HG03442 (cell line): Measurements from ENCODE around the gene SON.
"Not testable (repeated sequence)": the region's sequence is repeated elsewhere in the genome, so short reads cannot be mapped to it uniquely, and the experiment has no call there.

Experiments
- ATAC-seq: cut with Tn5 transposase; IDR thresholded peaks from one replicate; pipeline ENCODE4 v1.9.1; 2021; ENCODE audit warnings: mild to moderate bottlenecking, moderate library complexity; ENCODE audit not compliant: unreplicated experiment

SON gene

GRCh38 chr21:33566514-33566913 is 23.7 kb downstream of the SON start:
- ATAC-seq, result no peak

GRCh38 chr21:33567914-33568313 is 25.1 kb downstream of the SON start:
- no peak for ATAC-seq

GRCh38 chr21:33568448-33568847 is 25.6 kb downstream of the SON start:
- no peak for ATAC-seq

GRCh38 chr21:33569991-33570390 is 27.2 kb downstream of the SON start:
- no peak for ATAC-seq

GRCh38 chr21:33572350-33572749 is 29.5 kb downstream of the SON start:
- no peak for ATAC-seq

DNA sequence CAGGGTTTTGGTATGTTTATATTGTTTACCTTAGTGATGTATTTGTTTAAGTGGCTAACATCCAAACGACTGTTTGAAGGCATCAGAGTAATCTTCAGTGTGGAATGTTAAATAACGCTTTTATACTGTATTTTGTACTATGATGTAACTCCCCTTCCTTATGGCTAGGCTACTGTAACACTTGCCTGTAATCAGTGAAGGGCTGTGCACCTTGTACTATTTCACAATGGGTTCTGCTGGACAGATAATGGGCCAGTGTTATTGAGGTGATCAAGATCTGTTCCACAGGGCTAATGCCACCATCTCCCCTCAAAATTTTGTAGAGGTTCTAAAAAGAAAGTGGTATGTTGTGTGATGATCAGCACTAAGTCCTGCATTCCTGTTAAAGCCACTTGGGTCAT is 33.9 kb downstream of the SON start:
- ATAC-seq, result not testable (repeated sequence)

- no peak for ATAC-seq
These were observed 35.4 kb downstream of the SON start for GRCh38 chr21:33578214-33578613.

DNA sequence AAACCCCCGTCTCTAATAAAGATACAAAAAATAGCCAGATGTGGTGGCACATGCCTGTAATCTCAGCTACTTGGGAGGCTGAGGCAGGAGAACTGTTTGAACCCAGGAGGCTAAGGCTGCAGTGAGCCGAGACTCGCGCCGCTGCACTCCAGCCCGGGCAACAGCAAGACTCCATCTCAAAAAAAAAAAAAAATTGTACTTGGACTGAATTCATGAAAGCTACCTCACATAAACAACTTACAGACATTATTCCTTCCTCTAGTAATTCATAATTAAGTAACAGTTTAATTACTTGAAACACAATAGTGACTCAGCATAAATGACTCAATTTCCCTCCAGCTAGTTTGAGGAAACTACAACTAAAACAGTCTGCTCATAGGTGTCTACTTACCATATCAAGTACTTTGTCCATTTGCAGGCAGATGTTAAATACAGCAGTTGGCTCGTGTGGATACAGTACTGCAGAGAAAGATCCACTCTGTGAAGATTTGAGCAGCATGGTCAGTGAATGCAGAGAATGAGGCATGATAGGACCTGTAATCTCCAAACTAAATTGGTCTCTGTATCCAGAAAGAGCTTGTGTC is 36.2 kb downstream of the SON start:
- no peak for ATAC-seq

DNA sequence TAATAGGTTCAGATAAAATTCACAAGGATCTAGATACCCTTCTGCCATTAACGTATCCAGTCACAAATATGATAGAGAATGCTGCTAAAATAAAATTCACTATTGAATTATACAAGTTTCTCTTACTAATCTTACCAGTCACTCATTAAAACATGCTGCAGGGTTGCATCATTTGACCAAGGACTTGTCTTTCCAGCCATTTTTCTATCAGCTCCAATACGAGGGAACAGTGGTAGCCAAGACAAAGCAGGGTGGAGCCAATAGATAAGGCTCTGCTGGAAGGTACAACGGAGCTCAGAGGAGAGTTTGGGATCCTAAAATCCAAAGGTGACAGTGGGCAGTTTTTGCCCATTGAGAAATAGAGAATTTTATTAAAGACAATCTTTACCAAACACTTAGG is 41.6 kb downstream of the SON start:
- no peak for ATAC-seq

DNA sequence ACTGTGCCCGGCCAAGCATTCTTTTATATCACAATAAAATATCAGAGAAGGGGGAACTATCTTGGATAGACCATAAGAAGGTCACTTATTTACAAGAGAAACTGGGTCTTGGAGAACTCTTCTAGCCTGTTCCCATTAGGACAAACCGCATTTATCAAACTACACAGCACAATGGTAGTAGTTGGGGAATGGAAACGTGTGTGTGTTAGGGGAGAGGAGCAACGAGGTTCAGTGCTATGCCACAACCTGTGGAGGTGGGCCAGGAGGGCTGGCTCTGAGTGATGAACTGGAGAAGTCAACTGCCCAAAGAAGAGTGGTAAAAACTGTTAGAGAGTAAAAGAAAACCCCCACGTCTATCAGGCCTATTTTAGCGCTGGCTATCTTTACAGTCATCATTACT is 44.1 kb downstream of the SON start:
- ATAC-seq, result no peak

- ATAC-seq, result peak; percentile 44
These were observed 45.1 kb downstream of the SON start for GRCh38 chr21:33587792-33588484.

DNA sequence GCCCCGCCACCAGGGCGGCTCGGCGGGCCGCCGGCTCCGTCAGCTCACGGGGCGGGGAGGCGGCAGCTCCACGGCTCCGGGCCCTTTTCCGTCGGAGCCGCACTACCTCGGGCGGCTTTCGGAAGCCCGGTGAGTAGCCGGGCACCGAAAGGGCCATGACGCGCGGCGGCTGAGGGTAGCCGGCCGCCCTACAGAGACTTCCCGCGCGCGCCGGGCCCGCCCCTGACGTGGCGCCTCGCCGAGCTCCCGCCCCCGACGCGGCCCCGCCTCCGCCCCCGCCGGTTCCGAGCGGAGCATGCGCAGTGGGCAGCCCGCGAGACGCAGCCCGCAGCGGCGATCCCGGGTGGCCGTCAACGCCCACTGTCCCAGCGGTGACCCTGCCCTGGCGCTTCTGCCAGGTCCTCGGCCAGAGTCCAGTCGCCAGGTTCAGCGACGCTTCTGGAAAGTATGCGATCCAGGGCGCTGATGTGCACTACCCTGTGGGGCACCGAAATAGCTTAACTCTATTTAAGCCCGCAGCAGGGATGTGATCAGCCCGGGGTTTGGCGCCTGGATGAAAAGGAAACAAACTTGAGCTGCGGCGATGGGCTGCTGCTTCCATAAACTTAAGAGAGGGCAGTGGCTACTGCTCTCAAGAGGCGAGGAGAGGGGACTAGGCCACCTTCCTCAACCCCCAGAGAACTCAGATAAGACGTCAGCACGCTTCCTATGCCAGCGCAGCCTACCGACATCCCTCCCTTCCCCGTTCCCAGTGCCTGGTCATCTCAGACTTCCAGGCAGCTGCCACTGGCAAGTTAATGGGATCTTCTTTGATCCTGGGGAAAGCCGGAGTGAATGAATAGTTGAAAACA is 45.9 kb downstream of the SON start, which contains the start of gene DONSON:
Gene DONSON, minus strand, starts transcription at position 200 of the 851 bp plus-strand sequence. Its CDS starts 43 bp downstream, at position 157.
- peak; percentile 85 for ATAC-seq

- no peak for ATAC-seq
These were observed 55.2 kb downstream of the SON start for GRCh38 chr21:33598051-33598450.

DNA sequence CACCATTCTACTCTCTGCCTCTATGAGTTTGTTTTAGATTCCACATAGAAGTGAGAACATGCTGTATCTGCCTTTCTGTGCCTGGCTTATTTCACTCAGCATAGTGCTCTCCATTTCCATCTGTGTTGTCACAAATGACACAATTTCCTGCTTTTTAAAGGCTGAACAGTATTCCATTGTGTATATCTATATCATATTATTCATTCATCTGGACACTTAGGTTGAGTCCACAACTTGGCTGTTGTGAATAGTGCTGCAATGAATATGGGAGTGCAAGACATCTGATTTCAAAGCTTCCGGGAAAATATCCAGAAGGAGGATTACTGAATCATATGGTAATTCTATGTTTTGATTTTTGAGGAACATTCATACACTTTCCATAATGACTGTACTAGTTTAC is 65.7 kb downstream of the SON start:
- no peak for ATAC-seq

GRCh38 chr21:33611006-33611744 is 68.3 kb downstream of the SON start:
- no peak for ATAC-seq

DNA sequence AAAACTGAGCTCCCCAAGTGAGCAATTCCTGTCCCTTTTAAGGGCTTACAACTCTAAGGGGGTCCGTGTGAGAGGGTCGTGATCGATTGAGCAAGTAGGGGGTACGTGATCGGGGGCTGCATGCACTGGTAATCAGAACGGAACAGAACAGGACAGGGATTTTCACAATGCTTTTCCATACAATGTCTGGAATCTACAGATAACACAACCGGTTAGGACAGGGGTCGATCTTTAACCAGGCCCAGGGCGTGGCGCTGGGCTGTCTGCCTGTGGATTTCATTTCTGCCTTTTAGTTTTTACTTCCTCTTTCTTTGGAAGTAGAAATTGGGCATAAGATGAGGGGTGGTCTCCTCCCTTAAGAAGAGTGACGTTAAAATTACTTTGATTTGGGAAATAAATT is 74.7 kb downstream of the SON start:
- not testable (repeated sequence) for ATAC-seq

DNA sequence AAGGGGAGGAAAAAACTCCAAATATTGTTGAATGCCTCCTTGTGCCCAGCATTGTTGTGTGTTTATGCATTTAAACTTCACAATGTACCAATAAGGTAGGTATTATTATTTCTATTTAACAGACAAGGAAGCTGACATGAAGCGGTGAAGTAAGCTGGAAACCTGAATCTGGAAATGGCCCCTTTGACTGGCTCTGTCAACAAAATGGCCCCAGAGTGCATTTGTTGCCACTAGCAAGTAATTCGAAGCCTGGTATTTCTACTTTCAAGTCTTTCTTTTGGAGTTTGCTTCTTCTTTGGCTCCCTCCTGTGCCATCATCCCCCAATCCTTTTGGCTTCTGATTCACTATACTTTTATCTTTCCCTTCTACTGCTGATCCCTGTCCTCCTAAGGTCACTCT is 75.6 kb downstream of the SON start:
- ATAC-seq, result no peak

GRCh38 chr21:33619726-33620125 is 76.9 kb downstream of the SON start:
- no peak for ATAC-seq

- ATAC-seq, result no peak
These were observed 79.4 kb downstream of the SON start for GRCh38 chr21:33622253-33622652.

- ATAC-seq, result not testable (repeated sequence)
These were observed 83.3 kb downstream of the SON start for GRCh38 chr21:33626151-33626550.
